HEK293T (cell line): Measurements from ENCODE around the gene LSR.

Source experiments
- CTCF ChIA-PET: fragments of 350-600 bp; formaldehyde crosslinking; extraction: SDS; loops from one replicate; lab custom pipeline; 2021; ENCODE audit warnings: antibody characterized with exemption, inconsistent platforms; lab: Yijun Ruan, JAX
- POLR2A ChIA-PET: fragments of 350-600 bp; formaldehyde crosslinking; extraction: SDS; loops from one replicate; lab custom pipeline; 2020; ENCODE audit warnings: antibody characterized with exemption, inconsistent platforms; lab: Yijun Ruan, JAX
- DNase-seq: peaks from one replicate; pipeline ENCODE4 v3.0.0; 2012; ENCODE audit warnings: mixed read lengths; ENCODE audit errors: extremely low spot score
- ARNT ChIP-seq: fragments of 450-650 bp; IDR thresholded peaks from 2 replicates; pipeline ENCODE4 v1.6.1; 2017; ENCODE audit warnings: mild to moderate bottlenecking
- BHLHE40 ChIP-seq: fragments of 450-650 bp; IDR thresholded peaks from 2 replicates; pipeline ENCODE4 v1.6.1; 2016; ENCODE audit warnings: mild to moderate bottlenecking, moderate library complexity, borderline replicate concordance
- CTBP1 ChIP-seq: fragments of 450-650 bp; IDR thresholded peaks from 2 replicates; pipeline ENCODE4 v1.6.1; 2016; ENCODE audit warnings: borderline replicate concordance
- ELF4 ChIP-seq: fragments of 450-650 bp; IDR thresholded peaks from 2 replicates; pipeline ENCODE4 v1.6.1; 2017; ENCODE audit warnings: antibody characterized with exemption
- FOXA1 ChIP-seq: fragments of 450-650 bp; IDR thresholded peaks from 2 replicates; pipeline ENCODE4 v1.6.1; 2016; ENCODE audit warnings: mild to moderate bottlenecking
- FOXK2 ChIP-seq: fragments of 450-650 bp; IDR thresholded peaks from 2 replicates; pipeline ENCODE4 v1.6.1; 2016; ENCODE audit warnings: mild to moderate bottlenecking
- FOXM1 ChIP-seq: fragments of 450-650 bp; IDR thresholded peaks from 2 replicates; pipeline ENCODE4 v1.6.1; 2017; ENCODE audit warnings: mild to moderate bottlenecking, borderline replicate concordance
- HDGF ChIP-seq: fragments of 450-650 bp; IDR thresholded peaks from 2 replicates; pipeline ENCODE4 v1.6.1; 2017; ENCODE audit warnings: antibody characterized with exemption, borderline replicate concordance
- L3MBTL2 ChIP-seq: fragments of 450-650 bp; conservative IDR thresholded peaks from 2 replicates; pipeline ENCODE4 v1.6.1; 2016; ENCODE audit warnings: mild to moderate bottlenecking
- LEF1 ChIP-seq: fragments of 450-650 bp; IDR thresholded peaks from 2 replicates; pipeline ENCODE4 v1.6.1; 2017; ENCODE audit warnings: mild to moderate bottlenecking, borderline replicate concordance
- NFRKB ChIP-seq: fragments of 450-650 bp; IDR thresholded peaks from 2 replicates; pipeline ENCODE4 v1.6.1; 2016; ENCODE audit warnings: mild to moderate bottlenecking, moderate library complexity
- SP1 ChIP-seq: fragments of 450-650 bp; IDR thresholded peaks from 2 replicates; pipeline ENCODE4 v1.6.1; 2017
- SUZ12 ChIP-seq: fragments of 450-650 bp; IDR thresholded peaks from 2 replicates; pipeline ENCODE4 v1.6.1; 2016; ENCODE audit warnings: mild to moderate bottlenecking
- TARDBP ChIP-seq: fragments of 450-650 bp; IDR thresholded peaks from 2 replicates; pipeline ENCODE4 v1.6.1; 2016
- ZNF384 ChIP-seq: fragments of 450-650 bp; IDR thresholded peaks from 2 replicates; pipeline ENCODE4 v1.6.1; 2016
- TF ChIP-seq, protein P1 (sequence below): fragments of 450-650 bp; IDR thresholded peaks from 2 replicates; pipeline ENCODE4 v1.6.1; 2016

The LSR gene

DNA sequence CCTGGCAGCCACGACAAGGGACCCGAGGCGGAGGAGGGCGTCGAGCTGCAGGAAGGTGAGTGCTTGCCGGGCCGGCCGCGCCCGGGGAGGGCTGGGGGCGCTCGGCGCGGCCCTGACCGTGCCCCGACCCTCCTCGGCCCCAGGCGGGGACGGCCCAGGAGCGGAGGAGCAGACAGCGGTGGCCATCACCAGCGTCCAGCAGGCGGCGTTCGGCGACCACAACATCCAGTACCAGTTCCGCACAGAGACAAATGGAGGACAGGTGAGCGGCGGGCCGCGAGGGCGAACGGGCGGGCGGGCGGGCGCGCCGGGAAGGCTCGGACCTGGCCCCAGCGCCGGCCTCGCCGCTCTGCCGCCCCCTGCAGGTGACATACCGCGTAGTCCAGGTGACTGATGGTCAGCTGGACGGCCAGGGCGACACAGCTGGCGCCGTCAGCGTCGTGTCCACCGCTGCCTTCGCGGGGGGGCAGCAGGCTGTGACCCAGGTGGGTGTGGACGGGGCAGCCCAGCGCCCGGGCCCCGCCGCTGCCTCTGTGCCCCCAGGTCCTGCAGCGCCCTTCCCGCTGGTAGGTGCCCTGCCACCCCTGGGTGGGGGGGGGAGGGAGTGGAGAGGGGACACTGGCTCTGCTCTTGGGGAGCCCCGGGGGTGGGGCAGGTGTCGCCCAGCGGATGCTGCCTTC lies 20.8 kb downstream of the LSR start:
- CTCF ChIA-PET: no interaction called here
- TF ChIP-seq CTBP1: no peak
- no peak for TF ChIP-seq SUZ12
- no peak for TF ChIP-seq HDGF
- TF ChIP-seq NFRKB: no peak
- TF ChIP-seq FOXM1: no peak
- no peak for TF ChIP-seq TARDBP
- no peak for TF ChIP-seq ARNT
- no peak for TF ChIP-seq SP1
- no peak for TF ChIP-seq L3MBTL2
- TF ChIP-seq FOXA1: no peak
- TF ChIP-seq ZNF384: no peak
- no peak for TF ChIP-seq BHLHE40
- TF ChIP-seq, protein P1, sequence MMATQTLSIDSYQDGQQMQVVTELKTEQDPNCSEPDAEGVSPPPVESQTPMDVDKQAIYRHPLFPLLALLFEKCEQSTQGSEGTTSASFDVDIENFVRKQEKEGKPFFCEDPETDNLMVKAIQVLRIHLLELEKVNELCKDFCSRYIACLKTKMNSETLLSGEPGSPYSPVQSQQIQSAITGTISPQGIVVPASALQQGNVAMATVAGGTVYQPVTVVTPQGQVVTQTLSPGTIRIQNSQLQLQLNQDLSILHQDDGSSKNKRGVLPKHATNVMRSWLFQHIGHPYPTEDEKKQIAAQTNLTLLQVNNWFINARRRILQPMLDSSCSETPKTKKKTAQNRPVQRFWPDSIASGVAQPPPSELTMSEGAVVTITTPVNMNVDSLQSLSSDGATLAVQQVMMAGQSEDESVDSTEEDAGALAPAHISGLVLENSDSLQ: no peak
- TF ChIP-seq ELF4: no peak
- no peak for TF ChIP-seq LEF1
- no peak for TF ChIP-seq FOXK2
- DNase-seq: peak; percentile 82
- POLR2A ChIA-PET: interaction anchor here (0.9 to 1.5 kb wide), 2 partner anchors 19 to 128 kb away, joined by 3 to 4 read pairs; no protein-coding TSS in a partner anchor

DNA sequence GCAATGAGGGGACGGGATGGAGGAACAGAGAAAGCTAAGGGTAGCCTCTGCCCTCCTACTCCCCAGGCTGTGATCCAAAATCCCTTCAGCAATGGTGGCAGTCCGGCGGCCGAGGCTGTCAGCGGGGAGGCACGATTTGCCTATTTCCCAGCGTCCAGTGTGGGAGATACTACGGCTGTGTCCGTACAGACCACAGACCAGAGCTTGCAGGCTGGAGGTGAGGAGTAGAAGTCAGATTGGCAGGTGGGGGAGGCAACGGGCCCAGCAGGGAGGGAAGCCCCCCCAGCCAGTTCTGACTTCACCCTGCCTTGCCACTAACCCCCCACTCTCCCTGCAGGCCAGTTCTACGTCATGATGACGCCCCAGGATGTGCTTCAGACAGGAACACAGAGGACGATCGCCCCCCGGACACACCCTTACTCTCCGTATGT lies 21.6 kb downstream of the LSR start:
- POLR2A ChIA-PET: no interaction called here

GRCh38 chr19:35271546-35271945 lies 22.7 kb downstream of the LSR start:
- POLR2A ChIA-PET: no interaction called here
- DNase-seq: no peak
- no peak for TF ChIP-seq NFRKB
- no peak for TF ChIP-seq HDGF
- TF ChIP-seq FOXA1: no peak
- no peak for TF ChIP-seq CTBP1
- no peak for TF ChIP-seq L3MBTL2
- TF ChIP-seq, protein P1: no peak
- no peak for TF ChIP-seq ZNF384
- no peak for TF ChIP-seq TARDBP
- TF ChIP-seq FOXM1: no peak
- CTCF ChIA-PET: no interaction called here

More for the DNA sequence above, 21.6 kb downstream of the LSR start:
- TF ChIP-seq SP1: no peak
- TF ChIP-seq FOXK2: no peak
- no peak for TF ChIP-seq TARDBP
- TF ChIP-seq, protein P1: no peak
- TF ChIP-seq FOXA1: no peak
- TF ChIP-seq ZNF384: no peak
- TF ChIP-seq CTBP1: no peak
- TF ChIP-seq NFRKB: no peak
- TF ChIP-seq BHLHE40: no peak
- no peak for TF ChIP-seq SUZ12
- no peak for TF ChIP-seq HDGF
- TF ChIP-seq ELF4: no peak
- no peak for TF ChIP-seq ARNT
- no peak for TF ChIP-seq FOXM1
- no peak for TF ChIP-seq LEF1
- no peak for TF ChIP-seq L3MBTL2
- DNase-seq: no peak
- CTCF ChIA-PET: interaction anchor here (0.6 kb wide), 1 partner anchor 224 kb away, joined by 3 read pairs; no protein-coding TSS in a partner anchor

GRCh38 chr19:35272122-35272719 lies 23.4 kb downstream of the LSR start:
- ChIA-PET CTCF (no interaction called here), POLR2A (no interaction called here)
- TF ChIP-seq ELF4 (no peak), L3MBTL2 (no peak)
- DNase-seq: no peak

DNA sequence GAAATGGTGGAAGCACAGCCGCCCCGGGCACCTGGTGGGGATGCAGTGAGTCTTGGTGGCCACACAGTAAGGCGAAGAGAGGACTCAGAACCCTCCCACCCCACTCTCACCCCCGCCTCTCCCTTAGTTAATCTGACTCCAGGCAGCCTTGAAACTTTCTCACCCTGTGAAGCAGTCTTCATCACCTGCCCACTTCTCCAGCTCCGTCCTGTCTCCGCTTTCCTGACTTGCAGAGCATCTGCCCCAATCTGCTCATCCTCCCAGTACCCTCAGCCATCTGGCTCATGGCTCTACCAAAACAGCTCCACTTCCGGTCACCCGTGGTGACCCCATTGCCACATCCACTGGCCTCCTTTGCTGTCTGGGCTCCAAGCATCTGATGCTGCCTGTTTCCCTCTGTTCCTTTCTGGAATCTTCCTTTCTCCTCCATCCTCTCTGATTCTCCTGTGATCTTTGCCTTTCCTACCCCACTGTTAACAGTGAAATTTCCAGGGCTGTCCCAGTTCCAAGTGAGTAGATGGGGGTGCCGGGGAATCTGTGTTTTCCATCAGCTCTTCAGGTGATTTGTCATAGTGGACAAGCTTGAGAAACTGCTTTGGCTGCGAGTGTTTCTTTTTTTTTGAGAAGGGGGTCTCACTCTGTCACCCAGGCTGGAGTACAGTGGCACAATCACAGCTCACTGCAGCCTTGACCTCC lies 24.3 kb downstream of the LSR start:
- no peak for DNase-seq
- ChIA-PET POLR2A (no interaction called here), CTCF (interaction anchor here (0.6 kb wide), 1 partner anchor 319 kb away, joined by 7 read pairs; no protein-coding TSS in a partner anchor)
- TF ChIP-seq FOXM1 (no peak), LEF1 (no peak)

DNA sequence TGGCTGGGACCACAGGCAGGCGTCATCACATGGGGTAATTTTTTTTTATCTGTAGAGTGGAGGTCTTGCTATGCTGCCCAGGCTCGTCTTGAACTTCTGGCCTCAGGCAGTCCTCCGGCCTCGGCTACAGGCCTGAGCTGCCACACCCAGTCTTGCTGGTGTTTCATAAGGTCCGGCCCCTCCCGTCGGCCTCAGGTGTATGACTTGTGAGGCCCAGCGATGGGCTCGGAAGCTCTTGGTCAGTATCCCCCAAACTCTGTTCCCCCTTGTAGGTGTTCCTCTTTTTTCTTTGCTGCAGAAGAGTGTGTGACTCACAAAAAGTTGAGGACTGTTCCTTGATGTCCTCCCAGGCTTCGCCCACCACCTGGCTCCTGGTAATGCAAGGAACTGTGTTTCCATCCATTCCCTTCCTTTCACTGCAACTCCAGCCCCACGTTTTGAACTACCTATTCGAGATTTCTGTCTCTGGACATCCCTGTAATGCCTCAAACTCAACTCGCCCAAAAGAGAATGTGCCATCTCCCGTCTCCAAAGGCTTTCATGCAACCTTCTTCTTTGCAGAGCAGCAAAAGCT lies 25.0 kb downstream of the LSR start:
- ChIA-PET POLR2A (no interaction called here), CTCF (interaction anchor here (0.6 kb wide), 1 partner anchor 318 kb away, joined by 7 read pairs; no protein-coding TSS in a partner anchor)
- DNase-seq: no peak
- TF ChIP-seq SP1: no peak
- no peak for TF ChIP-seq L3MBTL2
- no peak for TF ChIP-seq ELF4
- TF ChIP-seq LEF1: no peak
- no peak for TF ChIP-seq FOXA1
- TF ChIP-seq ZNF384: no peak
- no peak for TF ChIP-seq BHLHE40
- TF ChIP-seq NFRKB: no peak
- TF ChIP-seq, protein P1: no peak
- TF ChIP-seq CTBP1: no peak
- no peak for TF ChIP-seq HDGF
- TF ChIP-seq FOXK2: no peak
- TF ChIP-seq SUZ12: no peak
- TF ChIP-seq FOXM1: no peak
- no peak for TF ChIP-seq ARNT
- TF ChIP-seq TARDBP: no peak
